Thyroid gland (tissue), 4 donors: ENCODE data around the gene ACACB.

Experiments used
- CTCF ChIP-seq, 6 experiments: fragments of 200-600 bp in 3 of 6; fragments of 450-650 bp in 3 of 6; sonication (generic) in 3 of 6; IDR thresholded peaks; one replicate each; pipeline ENCODE4 v1.5.1; 2016 to 2019; ENCODE audit warnings: antibody characterized with exemption in 6 of 6, mild to moderate bottlenecking in 2 of 6, inconsistent platforms in 1 of 6, moderate library complexity in 1 of 6
- POLR2A ChIP-seq, 2 donors: fragments of 450-650 bp; IDR thresholded peaks; one replicate each; pipeline ENCODE4 v1.6.1; 2017; ENCODE audit warnings: antibody characterized with exemption in 2 of 2, mild to moderate bottlenecking in 2 of 2, moderate library complexity in 1 of 2

- TF ChIP-seq CTCF (IDR thresholded peaks at IDR 0.05) (no peak), POLR2A (IDR thresholded peaks at IDR 0.05) (no peak)
These were observed 85.1 kb downstream of the ACACB start for GRCh38 chr12:109201496-109201885.
